ENCODE results near the gene SFSWAP.

Gene SFSWAP

GRCh38 chr12:131824450-131824849 is 113.6 kb downstream of the SFSWAP start:
- no peak for DNase-seq

- no peak for DNase-seq
These were observed 114.4 kb downstream of the SFSWAP start for GRCh38 chr12:131825146-131825892.

DNA sequence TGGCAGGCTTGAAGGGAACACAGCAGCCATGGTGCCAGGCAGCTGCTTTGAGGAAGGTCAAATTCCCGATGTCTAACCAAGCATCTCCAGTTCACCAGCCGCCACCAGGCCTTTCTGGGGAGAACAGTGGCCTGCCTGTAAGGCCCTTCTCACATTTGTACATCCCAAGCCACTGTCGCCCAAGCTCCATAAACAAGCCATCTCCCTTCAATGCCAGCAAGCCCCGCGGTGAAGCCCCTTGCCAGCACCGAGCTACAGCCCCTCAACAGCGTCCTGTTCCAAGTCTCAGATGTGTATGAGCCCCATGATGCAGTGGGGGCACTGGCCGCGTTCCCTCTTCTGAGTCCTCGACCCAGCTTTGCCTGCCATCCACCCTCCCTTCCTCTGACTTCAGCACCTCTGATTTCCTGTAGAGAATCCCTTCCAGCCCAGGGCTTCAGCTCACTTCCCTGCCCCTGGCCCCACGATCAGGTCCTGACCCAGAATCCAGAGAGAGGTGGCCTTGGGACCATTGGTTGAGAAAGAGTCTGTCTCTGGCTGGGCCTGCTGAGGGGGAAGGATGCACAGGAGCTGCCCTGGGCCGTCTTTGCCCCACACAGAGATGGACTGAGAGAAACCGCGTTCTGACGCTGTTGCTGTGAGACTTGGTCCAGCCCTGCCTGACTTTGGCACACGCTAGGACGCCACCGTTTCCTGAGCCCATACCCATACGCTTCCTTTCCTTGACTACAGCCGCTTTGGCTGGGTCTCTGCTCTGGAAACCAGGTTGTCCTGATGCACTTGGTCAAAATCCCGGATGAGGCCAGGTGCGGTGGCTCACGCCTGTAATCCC is 115.4 kb downstream of the SFSWAP start:
- no peak for DNase-seq

DNA sequence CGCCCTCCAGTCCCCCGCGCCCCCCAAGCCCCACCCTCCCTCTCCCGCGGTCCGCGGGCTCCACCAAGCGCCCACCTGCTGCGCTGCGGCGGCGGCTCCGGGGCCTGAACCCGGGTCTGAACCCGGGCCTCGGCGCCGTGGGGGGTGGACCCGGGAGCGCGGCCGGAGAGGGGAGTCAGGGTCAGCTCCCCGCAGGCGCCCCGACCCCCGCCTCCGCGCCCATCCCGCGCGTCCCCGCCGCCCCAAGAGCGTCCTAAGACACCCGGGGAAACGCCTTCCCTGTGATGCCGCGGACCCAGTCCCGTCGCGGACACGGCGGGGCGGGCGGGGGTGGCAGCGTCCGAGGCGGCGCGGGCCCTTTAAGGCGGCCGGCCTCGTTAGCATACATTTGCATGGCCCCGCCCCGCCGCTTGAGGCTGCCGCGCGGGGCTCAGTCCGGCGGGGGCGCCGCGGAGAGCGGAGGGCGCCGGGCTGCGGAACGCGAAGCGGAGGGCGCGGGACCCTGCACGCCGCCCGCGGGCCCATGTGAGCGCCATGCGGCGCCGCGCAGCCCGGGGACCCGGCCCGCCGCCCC is 117.2 kb downstream of the SFSWAP start, which contains the start of gene MMP17:
MMP17 (plus strand) TSS at position 433 of the 574 bp plus-strand sequence; CDS start at position 535, 102 bp downstream.
- no peak for DNase-seq

GRCh38 chr12:131828671-131829355 is 117.9 kb downstream of the SFSWAP start:
- no peak for DNase-seq

DNA sequence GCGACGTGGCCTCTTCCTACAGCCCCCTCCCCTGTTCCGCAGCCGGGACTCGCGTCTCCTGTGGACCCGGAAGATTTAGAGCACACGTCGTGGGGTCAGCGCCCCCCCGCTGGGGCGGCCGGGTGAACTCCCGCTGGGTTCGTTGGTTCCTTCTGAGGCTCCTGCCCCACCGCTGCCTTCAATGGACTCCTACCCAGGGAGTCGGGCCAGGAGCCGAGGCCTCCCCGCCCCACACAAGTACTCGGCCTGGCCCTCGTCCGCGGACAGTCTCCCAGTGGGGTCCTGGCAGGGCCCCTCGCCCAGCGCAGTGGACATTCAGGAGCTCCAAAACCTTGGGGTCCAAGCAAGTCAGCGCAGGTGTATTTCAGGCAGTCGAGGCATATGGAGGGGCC is 118.5 kb downstream of the SFSWAP start:
- DNase-seq: no peak

- DNase-seq: no peak
These were observed 119.0 kb downstream of the SFSWAP start for GRCh38 chr12:131829791-131830334.

DNA sequence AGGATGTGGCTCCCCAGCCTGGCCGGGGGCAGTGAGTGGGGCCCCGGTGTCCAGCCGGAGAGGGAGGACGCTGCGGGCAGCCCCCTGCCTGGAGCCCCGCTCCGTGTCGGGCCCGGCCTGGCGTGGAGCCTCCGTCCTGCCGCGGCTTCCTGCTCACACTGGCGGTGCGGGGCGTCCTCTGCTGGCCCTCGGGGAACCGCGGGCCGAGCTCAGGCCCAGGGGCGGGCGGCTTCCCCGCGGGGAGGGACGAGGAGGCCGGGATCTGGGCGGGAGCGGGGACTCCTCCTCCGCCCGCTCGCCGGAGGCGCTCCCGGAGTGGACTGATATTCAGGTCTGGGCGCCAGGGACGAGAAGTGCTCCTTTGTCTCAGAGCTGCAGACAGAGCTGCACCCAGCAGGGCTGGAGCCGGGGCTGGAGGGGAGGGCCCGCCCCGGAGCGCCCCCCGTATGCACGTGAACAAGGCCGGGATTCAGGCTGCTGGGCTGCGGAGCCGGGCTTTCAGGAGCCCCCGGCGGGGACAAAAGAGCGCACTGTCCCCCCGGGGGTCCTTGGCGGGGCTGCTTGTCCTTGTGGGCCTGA is 119.5 kb downstream of the SFSWAP start:
- DNase-seq: no peak

DNA sequence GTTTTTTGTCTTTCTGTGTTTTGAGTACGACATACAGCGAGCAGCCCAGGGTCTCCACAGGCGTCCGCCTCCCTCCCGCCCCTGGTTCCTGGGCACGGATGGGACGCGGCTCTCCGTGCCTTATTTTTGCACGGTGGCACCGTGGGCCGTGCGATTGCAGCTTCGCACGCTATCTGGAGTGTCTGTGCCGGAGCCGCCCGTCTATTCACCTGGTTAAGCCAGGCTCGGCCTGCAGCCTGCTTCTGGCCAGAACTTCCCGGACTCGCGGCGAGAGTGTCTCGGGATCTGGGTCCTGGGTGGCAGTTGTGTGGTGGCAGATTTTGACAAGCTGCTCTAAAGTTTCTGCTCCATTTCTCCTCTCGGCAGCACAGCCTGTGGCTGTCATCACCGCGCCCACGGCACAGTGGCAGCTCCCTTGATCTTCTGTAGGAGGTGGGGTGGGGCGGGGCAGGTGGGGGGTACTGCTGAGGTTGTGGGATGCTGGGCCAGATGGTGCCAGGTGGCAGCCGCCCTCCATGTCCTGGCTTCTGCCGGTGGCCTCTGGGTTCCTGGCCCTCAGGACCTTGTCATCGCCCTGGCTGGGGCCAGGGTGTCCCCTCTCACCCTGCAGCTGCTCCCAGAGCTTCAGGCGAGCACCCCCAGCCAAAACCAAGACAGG is 120.2 kb downstream of the SFSWAP start:
- no peak for DNase-seq

DNA sequence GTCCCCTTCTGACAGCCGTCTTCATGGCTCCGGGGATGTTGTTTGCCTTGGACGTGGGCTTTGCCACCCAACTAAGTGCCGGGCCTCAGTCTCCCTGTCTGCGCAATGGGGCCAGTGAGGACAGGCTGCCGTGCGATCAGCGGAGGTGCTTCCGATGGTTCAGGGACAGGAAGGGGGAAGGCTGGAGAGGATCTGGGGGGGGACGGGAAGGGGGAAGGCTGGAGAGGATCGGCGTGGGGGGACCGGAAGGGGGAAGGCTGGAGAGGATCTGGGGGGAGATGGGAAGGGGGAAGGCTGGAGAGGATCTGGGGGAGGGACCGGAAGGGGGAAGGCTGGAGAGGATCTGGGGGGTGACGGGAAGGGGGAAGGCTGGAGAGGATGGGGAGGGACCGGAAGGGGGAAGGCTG is 120.7 kb downstream of the SFSWAP start:
- no peak for DNase-seq

DNA sequence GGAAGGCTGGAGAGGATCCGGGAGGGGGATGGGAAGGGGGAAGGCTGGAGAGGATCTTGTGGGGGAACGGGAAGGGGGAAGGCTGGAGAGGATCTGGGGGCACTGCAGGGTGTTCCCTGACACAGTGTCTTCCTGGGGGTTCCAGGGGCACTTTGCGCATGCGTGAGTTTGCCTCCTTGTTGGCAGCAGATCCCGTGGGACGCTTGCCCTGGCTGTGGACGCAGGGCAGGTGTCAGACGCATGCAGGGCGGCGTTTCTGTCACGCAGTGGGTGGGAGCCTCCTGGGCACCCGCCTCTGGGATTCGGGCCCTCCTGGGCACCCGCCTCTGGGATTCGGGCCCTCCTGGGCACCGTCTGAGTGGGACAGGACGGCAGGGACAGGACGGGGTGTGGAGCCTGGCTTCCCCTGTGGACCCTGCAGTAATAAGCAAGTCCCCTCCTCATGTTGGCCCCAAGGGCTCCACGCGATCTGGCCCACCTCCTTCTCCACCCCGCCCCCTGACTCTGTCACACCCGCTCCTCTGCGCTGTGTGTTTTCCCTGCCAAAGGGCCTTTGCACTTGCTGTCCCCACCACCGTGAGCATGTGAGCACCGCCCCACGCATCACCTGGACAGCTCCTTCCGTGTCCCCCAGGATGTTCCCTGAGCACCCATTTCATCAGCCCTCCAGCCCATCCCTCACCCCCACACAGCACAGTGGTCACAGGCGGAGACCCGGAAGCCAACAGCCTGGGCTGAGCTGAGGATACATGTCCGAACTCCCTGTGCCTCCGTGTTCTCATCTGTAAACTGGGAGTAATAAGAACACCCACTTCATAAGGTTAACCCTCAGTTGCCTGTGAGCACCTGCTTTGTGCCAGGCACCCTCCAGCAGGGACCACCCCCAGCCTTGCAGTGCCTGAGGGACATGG is 121.7 kb downstream of the SFSWAP start:
- no peak for DNase-seq

GRCh38 chr12:131833288-131833895 is 122.5 kb downstream of the SFSWAP start:
- no peak for DNase-seq

DNA sequence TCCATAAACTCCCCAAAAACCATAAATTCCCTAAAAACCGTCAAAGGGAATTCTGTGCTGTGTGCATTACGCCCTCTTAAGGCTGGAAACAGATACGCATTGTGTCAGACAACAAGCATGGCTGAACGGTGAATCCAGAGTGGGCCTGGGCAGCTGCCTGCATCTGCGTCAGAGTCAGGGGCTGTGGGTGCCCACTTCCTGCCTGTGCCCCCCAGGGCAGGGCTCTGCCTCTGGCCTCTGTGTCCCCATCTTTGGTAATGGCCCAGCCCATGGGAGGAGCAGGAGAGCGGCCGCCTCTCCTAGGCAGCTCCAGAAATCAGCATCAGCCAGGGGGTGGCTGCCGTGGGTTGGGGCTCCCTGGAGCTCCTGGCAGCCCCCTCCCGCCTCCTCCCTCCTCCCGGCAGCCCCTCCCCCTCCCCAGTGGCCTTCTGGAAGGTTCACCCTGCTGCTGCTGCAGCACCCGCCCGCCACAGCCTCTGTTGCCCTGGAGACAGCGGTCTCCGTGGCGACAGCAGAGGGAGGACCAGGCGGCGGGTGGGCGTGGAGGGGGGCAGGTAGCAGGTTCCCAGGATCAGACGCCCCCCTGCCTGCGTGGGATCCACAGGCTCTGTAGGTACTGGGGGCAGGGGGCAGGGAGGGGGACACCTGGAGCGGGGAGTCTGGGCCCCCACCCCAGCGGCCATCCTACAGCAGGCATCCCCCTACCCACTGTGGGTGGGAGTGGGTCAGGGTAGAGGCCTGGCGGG is 123.2 kb downstream of the SFSWAP start:
- no peak for DNase-seq

DNA sequence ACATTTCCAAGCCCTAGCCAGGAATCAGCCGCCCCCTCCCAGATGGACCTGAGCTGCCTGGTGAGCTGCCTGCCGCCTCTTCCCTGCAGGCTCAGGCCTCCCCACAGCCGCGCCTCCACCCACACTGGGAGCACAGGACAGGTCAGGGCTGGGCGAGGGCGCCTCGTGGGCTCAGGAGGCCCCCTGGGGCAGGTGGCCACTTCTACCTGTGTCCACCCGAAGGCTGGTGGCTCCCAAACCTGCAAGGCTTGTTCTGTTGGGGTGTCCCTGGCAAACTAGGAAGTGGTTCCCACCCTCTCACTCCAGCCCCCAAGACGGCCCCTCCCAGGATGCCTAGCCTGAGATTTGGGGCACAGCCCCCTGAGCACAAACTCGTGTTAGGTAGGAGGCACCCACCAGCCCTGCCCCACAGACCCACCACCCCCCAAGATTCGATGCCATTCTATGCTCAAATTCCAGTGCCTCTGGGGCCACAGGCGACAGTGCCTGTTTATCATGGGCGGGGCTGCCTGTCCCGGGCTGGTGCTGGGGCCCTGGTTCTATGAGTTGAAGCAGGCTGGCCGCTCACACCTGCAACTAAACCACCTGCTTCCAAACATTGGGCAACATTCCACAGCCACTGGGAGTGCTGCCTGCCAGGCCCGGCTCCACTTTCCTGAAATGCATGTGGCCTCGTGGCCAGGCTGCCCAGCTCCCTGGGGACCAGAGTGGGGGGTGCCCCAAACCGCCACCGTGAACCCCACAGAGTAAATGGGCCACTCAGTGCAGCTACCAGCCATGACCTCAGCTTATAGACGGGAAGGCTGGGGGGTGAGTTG is 124.1 kb downstream of the SFSWAP start:
- no peak for DNase-seq

- DNase-seq: no peak
These were observed 124.8 kb downstream of the SFSWAP start for GRCh38 chr12:131835616-131836171.

DNA sequence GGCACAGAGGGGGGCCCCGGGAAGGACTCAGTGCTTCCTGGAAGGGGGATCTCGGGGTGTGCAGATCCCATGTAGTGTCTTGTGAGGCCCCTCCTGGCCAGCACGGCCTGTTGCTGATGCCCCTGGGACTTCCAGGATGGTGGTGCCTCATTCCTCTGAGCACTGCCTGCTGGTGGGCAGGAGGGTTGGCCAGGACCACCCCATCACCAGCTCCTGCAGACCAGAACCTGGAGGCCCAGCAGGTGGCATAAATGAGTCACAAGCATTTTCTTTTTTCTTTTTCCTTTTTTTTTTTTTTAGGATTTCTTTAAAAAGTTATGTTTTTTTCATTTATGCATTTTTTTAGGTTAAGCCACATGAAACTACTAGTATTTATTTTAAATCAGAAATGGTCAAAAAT is 125.3 kb downstream of the SFSWAP start:
- no peak for DNase-seq

- no peak for DNase-seq
These were observed 126.0 kb downstream of the SFSWAP start for GRCh38 chr12:131836714-131837397.

Data from GDM1 (cell line).